MM.1S (cell line): Measurements from ENCODE around the gene STEAP1B.
"Not testable (repeated sequence)": the region's sequence is repeated elsewhere in the genome, so short reads cannot be mapped to it uniquely, and the experiment has no call there.

Source experiments
- DNase-seq: peaks from one replicate; pipeline ENCODE4 v3.0.0-alpha.2; 2015
- H2AFZ ChIP-seq: fragments of 300-600 bp; sonication (generic); 2 replicates; pipeline ENCODE4 v1.6.0; 2016; ENCODE audit warnings: antibody characterized with exemption, low read length
- H3F3A ChIP-seq: fragments of 300-600 bp; sonication (generic); 2 replicates; pipeline ENCODE4 v1.6.1; 2016; ENCODE audit warnings: mild to moderate bottlenecking, antibody characterized with exemption, low read length, moderate library complexity, mixed read lengths; ENCODE audit not compliant: insufficient read depth
- H3K27ac ChIP-seq: fragments of 300-600 bp; sonication (generic); 2 replicates; pipeline ENCODE4 v1.5.1; 2016; ENCODE audit warnings: mild to moderate bottlenecking, low read length
- H3K27me3 ChIP-seq: fragments of 300-600 bp; sonication (generic); replicated peaks from 2 replicates; pipeline ENCODE4 v1.6.0; 2016; ENCODE audit warnings: low read length; ENCODE audit not compliant: insufficient read depth
- H3K36me3 ChIP-seq: fragments of 300-600 bp; sonication (generic); replicated peaks from 2 replicates; pipeline ENCODE4 v1.6.1; 2016; ENCODE audit warnings: mild to moderate bottlenecking, low read length, mixed read lengths; ENCODE audit not compliant: insufficient read depth
- H3K4me1 ChIP-seq: fragments of 300-600 bp; sonication (generic); 2 replicates; pipeline ENCODE4 v1.6.1; 2016; ENCODE audit warnings: low read length, mixed read lengths
- H3K4me2 ChIP-seq: fragments of 300-600 bp; sonication (generic); 2 replicates; pipeline ENCODE4 v1.6.0; 2016; ENCODE audit warnings: low read depth, low read length
- H3K4me3 ChIP-seq: fragments of 300-600 bp; sonication (generic); 2 replicates; pipeline ENCODE4 v1.5.1; 2016; ENCODE audit warnings: low read length, mixed read lengths
- H3K79me2 ChIP-seq: fragments of 300-600 bp; sonication (generic); 2 replicates; pipeline ENCODE4 v1.6.1; 2016; ENCODE audit warnings: mixed run types, low read length, mixed read lengths
- H3K9ac ChIP-seq: fragments of 300-600 bp; sonication (generic); 2 replicates; pipeline ENCODE4 v1.6.1; 2016; ENCODE audit warnings: low read length, mixed read lengths
- H3K9me2 ChIP-seq: fragments of 300-600 bp; sonication (generic); replicated peaks from 2 replicates; pipeline ENCODE4 v1.6.1; 2016; ENCODE audit warnings: mild to moderate bottlenecking, low read length, mixed read lengths; ENCODE audit not compliant: insufficient read depth
- H3K9me3 ChIP-seq: fragments of 300-600 bp; sonication (generic); replicated peaks from 2 replicates; pipeline ENCODE4 v1.6.1; 2016; ENCODE audit warnings: mild to moderate bottlenecking, low read length, mixed read lengths; ENCODE audit not compliant: insufficient read depth
- H4K20me1 ChIP-seq: fragments of 300-600 bp; sonication (generic); 2 replicates; pipeline ENCODE4 v1.6.1; 2016; ENCODE audit warnings: mild to moderate bottlenecking, low read length, moderate library complexity, mixed read lengths; ENCODE audit not compliant: insufficient read depth
- EZH2 ChIP-seq: fragments of 300-600 bp; sonication (generic); optimal IDR thresholded peaks from 2 replicates; pipeline ENCODE3; 2017; ENCODE audit warnings: low read depth, mild to moderate bottlenecking, antibody characterized with exemption, low read length, mixed read lengths
- EZH2phosphoT487 ChIP-seq: fragments of 300-600 bp; sonication (generic); IDR thresholded peaks from 2 replicates; pipeline ENCODE4 v1.6.1; 2018; ENCODE audit warnings: antibody characterized with exemption, low read length
- TF ChIP-seq, protein P1 (sequence below): fragments of 300-600 bp; sonication (generic); IDR thresholded peaks from 2 replicates; pipeline ENCODE4 v1.5.1; 2016; ENCODE audit warnings: antibody characterized with exemption, low read length, mixed read lengths

STEAP1B gene

DNA sequence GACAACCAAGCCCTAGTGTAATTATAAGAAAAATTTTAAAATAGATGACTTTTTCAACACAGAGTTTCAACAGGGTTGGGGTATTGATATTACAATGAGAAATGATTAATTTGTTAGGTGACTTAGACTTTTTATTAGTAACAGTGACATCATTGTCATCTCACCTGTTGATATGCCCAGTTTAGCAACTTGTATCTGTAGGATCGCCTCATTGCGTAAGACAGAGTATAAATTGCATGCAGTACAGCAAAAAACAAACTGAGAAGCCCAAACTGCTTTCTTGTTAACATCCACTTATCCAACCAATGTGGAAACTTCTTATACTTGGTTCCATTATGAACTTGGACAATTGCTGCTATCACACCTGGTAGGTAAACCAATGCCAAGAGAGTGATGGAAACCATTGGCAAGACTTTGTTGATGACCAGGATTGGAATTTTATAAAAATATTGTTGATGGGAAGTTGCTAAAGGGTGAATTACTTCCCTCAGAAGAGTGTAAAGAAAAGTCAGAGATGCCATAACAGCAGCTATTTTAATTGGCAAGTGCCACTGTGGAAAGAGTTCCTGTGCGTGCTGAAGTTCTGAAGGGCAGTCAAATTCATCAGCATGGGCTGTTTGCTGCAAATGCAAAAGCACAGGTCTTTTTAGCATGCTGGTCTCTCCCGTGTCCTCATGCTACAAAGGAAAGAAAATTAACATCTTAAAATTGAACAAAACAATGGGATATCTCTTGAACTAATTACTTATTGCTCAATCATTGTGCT lies 6.6 kb downstream of the STEAP1B start:
- H4K20me1 ChIP-seq, H3K4me3 ChIP-seq, H3K9me2 ChIP-seq, H3K36me3 ChIP-seq, H3K27ac ChIP-seq, H3K79me2 ChIP-seq, H3K9ac ChIP-seq, H3K9me3 ChIP-seq, H3F3A ChIP-seq, H3K27me3 ChIP-seq, DNase-seq, H2AFZ ChIP-seq, H3K4me2 ChIP-seq, H3K4me1 ChIP-seq: not testable (repeated sequence)

DNA sequence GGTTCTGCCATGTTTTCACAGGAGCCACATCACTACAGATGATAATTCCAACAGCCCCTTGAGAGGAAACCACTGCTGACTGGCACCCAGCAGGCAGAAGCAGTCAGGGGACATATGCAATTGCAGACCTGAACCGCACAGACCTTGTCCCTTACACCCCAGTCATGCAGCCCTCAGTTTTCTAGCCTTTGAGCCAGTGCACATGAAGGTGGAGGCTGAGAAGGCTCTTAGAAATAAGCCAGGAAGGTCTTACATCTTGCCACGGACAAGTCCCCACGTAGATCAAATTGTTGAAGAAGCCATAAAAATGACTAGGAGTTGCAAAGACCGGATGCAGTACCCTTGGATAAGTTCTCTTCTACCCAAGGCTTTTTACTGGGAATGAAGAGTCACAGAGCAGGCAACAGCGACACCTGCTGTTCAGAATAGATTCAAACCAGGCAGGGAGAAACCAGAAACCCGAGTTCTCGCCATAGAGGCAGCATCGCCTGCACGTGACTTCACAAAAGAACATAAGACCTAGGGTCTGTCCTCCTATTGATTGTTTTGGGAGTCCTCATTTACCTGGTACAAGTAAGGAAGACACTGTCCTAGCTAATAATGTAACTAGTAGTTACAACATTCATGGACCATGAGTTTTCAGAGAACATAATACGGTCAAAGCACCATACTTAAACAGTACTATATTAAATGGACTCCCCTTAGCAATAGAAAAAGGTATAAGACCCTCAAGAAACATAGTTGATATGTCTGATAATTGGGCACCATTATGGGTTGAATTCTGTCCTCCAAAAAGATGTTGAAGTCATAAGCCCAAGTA lies 11.1 kb downstream of the STEAP1B start:
- Histone ChIP-seq H3K27me3 (no peaks in the 10 kb centered on the region), H3K4me3 (no peak overlapping the region), H3F3A (peaks cover 8% of the 10 kb centered on the region), H3K9ac (peak overlapping the region; percentile 43), H4K20me1 (no peaks in the 10 kb centered on the region), H3K4me2 (peak overlapping the region; percentile 35), H3K36me3 (no peaks in the 10 kb centered on the region), H3K79me2 (no peaks in the 10 kb centered on the region), H2AFZ (peak overlapping the region; percentile 5; the same call in 1 of the 2 replicates), H3K4me1 (peaks cover 28% of the 10 kb centered on the region), H3K9me2 (no peaks in the 10 kb centered on the region), H3K27ac (peak overlapping the region; percentile 69), H3K9me3 (no peaks in the 10 kb centered on the region)
- TF ChIP-seq EZH2phosphoT487 (no peak), EZH2 (no peak)
- TF ChIP-seq, protein P1, sequence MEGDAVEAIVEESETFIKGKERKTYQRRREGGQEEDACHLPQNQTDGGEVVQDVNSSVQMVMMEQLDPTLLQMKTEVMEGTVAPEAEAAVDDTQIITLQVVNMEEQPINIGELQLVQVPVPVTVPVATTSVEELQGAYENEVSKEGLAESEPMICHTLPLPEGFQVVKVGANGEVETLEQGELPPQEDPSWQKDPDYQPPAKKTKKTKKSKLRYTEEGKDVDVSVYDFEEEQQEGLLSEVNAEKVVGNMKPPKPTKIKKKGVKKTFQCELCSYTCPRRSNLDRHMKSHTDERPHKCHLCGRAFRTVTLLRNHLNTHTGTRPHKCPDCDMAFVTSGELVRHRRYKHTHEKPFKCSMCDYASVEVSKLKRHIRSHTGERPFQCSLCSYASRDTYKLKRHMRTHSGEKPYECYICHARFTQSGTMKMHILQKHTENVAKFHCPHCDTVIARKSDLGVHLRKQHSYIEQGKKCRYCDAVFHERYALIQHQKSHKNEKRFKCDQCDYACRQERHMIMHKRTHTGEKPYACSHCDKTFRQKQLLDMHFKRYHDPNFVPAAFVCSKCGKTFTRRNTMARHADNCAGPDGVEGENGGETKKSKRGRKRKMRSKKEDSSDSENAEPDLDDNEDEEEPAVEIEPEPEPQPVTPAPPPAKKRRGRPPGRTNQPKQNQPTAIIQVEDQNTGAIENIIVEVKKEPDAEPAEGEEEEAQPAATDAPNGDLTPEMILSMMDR = peak; percentile 92
- DNase-seq = peak; percentile 70

DNA sequence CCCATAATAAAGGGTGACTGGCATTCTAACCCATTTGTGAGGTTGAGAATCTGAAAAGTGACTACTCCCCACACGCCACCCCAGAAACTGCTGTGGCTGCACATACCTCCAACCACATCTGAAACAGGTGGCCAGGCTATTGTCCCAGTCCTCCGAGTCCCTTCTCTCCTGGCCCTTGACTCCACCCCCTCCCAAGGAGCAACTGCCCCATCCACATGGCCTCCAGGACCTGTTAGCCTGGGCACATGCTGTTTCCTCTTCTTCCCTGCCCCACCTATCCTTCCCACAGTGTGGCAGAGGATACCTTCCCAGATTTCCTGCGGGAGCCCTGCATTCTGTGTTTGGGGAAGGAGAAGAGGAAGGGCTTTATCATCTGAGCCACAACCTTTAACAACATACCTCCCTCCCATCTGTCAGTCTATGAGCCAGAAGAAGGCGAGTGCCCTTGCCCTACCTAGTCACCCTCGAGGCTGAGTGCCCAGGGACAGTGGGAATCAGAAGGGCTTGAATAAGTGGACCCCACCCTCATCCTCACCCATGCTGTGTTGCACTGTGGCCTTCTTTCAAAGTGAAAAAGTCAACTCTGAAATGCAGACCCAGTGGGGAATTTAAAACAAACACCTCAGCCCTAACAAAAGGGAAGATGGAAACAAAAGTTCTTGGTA lies 11.9 kb downstream of the STEAP1B start:
- H3K27me3 ChIP-seq = no peaks in the 10 kb centered on the region
- H3K9me2 ChIP-seq = no peaks in the 10 kb centered on the region
- H4K20me1 ChIP-seq = no peaks in the 10 kb centered on the region
- H3K4me3 ChIP-seq = no peak overlapping the region
- peak overlapping the region; percentile 43 for H3K9ac ChIP-seq
- peak; percentile 90 for DNase-seq
- peak overlapping the region; percentile 5 for H2AFZ ChIP-seq
- H3F3A ChIP-seq = peaks cover 8% of the 10 kb centered on the region
- no peaks in the 10 kb centered on the region for H3K79me2 ChIP-seq
- H3K36me3 ChIP-seq = no peaks in the 10 kb centered on the region
- no peaks in the 10 kb centered on the region for H3K9me3 ChIP-seq
- H3K4me2 ChIP-seq = peak overlapping the region; percentile 35
- peak overlapping the region; percentile 69 for H3K27ac ChIP-seq
- no peak for TF ChIP-seq EZH2phosphoT487
- TF ChIP-seq, protein P1 = no peak
- no peak for TF ChIP-seq EZH2
- peaks cover 28% of the 10 kb centered on the region for H3K4me1 ChIP-seq
